ENCODE measurements around the gene ZSCAN26. TPM values are rescaled to one million over a fixed set of nuclear protein-coding genes. Genes with fewer than 3 reads are reported as not detected.
A peak's percentile ranks its signal among the peaks of the same experiment; 100 is the strongest.

Gene ZSCAN26
- 5.9 and 7.7 TPM in 2 replicates for total RNA-seq

DNA sequence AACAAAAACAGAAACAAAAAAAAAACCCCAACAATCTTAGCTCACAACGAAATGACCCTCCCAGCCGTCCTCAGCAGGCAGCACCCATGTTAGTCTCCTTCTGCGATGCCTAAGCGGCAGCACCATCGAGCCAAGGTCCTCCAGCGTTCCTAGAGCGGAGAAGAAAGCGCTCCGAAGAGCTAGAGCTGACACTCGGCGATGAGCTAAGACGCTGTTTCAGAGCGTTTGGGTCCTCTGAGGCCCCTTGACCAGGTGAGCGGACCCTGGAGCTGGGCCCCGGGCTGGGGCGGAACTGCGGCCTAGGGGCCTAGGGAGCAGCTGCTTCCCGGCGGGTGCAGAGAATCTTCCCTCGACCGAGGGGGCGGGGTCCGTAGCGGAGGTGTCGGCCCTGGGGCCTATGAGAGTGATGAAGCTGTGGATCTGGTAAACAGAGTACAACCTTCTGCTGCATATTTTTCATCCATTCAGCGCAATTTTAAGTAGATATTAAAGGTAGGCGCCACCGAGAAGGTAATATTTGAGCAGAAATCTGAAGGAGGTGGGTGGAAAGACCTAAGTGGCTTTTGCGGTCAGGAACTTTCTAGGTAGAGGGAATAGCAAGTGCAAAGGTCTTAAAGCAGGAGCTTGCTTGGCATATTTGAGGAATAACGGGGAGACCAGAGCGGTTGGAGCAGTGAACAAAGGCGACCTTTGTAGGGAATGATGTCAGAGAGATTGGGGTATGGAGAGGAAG lies at the start of gene ZSCAN26:
Gene ZSCAN26 (plus strand): TSS at position 182 of the 733 bp plus-strand sequence. CDS start 4,777 bp downstream, outside the sequence.
- Mint-ChIP-seq H3K4me3 (no peak within 1 kb of the TSS), H3K4me1 (peaks cover 11% of the 10 kb centered on the region), H3K27ac (no peak within 1 kb of the TSS), H3K27me3 (peaks cover 9% of the 10 kb centered on the region), H3K36me3 (ENCODE audit: low read depth) (peaks cover 2% of the 10 kb centered on the region), H3K9me3 (no peaks in the 10 kb centered on the region)
- intact Hi-C loops (cut with micrococcal nuclease) = loop anchor here (1.0 to 5.0 kb wide), 6 partner anchors 14 to 142 kb away; partner anchors contain the start of genes PGBD1, ZKSCAN3, ZKSCAN4 and ZSCAN12
- DNase-seq = peak; percentile 96

DNA sequence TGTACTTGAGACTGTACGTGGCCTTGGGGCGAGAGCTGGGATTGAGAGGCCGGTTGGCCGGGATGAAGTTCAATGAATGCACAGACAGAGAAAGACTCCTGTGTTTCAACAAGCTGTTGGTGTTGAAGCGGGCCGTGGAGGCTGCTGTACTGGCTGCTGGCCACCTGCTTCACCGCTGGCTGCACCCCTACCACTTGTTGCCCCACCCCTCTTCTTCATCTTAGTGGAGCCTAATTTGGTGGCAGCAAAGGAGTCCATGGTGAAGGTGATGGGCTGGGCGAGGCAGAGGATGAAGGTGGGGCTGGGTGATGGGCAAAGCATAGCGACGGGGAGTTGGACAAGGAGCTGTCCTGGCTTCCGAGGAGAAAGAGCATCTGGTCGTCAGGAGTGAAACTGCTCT lies 49.1 kb upstream of the ZSCAN26 start:
- intact Hi-C loops (cut with micrococcal nuclease) = loop anchor here (5.0 to 10.0 kb wide), 3 partner anchors 34 to 369 kb away; partner anchors contain the start of gene ZKSCAN4
- Mint-ChIP-seq H3K27ac (no peak overlapping the region), H3K4me3 (peak overlapping the region; percentile 53), H3K4me1 (peaks cover 8% of the 10 kb centered on the region), H3K9me3 (peaks cover 3% of the 10 kb centered on the region), H3K27me3 (peaks cover 67% of the 10 kb centered on the region), H3K36me3 (ENCODE audit: low read depth) (no peaks in the 10 kb centered on the region)
- DNase-seq = no peak

- Mint-ChIP-seq H3K9me3 (peaks cover 3% of the 10 kb centered on the region), H3K36me3 (ENCODE audit: low read depth) (no peaks in the 10 kb centered on the region), H3K27ac (no peak overlapping the region), H3K4me1 (peaks cover 10% of the 10 kb centered on the region), H3K27me3 (peaks cover 67% of the 10 kb centered on the region), H3K4me3 (peak overlapping the region; percentile 82)
- DNase-seq = peak; percentile 68
- intact Hi-C loops (cut with micrococcal nuclease) = loop anchor here (5.0 to 10.0 kb wide), 3 partner anchors 34 to 369 kb away; partner anchors contain the start of gene ZKSCAN4
Observed at GRCh38 chr6:28218312-28219248, 48.4 kb upstream of the ZSCAN26 start.

DNA sequence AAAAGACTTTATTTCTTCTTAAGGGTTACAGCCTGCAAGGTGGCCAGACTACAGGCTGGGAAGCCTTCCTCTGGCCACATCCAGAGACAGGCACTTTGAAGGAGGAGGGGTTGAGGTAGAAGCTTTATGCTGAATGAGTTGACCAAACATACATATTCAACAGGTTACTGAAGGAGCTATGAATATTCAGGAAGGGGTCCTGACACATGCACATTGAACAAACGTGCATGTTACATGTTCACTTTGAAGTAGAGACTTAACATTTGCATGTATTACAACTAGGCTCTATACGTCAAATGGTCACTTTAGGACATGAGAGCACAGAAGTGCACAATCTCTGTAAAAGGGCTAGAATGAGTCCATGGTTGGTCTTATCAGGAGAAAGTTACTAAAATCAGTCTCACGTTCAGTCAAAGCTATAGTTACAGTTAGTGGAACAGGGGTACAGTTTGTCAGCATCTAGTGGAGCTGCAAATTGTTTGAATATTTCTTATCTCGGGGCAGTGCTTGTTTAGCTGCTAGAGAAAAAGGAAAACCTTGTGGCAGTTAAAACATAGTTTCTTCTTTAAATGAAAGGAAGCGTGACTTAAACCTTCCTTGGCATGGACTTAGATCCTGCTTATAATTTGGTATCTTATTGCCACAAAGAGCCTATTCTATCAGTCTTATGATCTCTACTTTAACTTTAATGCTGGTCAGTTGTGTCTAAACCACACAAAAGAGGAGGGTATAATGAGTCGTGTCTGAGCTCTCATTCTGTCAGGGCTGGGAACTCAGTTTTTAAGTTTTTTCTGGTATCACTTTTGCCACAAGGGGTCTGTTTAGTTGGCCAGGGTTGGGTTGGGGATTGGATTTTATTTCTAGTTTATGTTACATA lies 46.4 kb upstream of the ZSCAN26 start:
- DNase-seq = no peak
- no peak overlapping the region for H3K27ac Mint-ChIP-seq
- H3K4me1 Mint-ChIP-seq = peaks cover 16% of the 10 kb centered on the region
- peaks cover 3% of the 10 kb centered on the region for H3K9me3 Mint-ChIP-seq
- H3K4me3 Mint-ChIP-seq = no peak overlapping the region
- no peaks in the 10 kb centered on the region for H3K36me3 Mint-ChIP-seq (ENCODE audit: low read depth)
- peaks cover 65% of the 10 kb centered on the region for H3K27me3 Mint-ChIP-seq
- intact Hi-C loops (cut with micrococcal nuclease) = loop anchor here (5.0 kb wide), 2 partner anchors 83 to 117 kb away; partner anchors contain the start of gene ZSCAN31

- no peak for DNase-seq
- H3K27me3 Mint-ChIP-seq = peaks cover 44% of the 10 kb centered on the region
- peaks cover 18% of the 10 kb centered on the region for H3K36me3 Mint-ChIP-seq (ENCODE audit: low read depth)
- H3K27ac Mint-ChIP-seq = peak overlapping the region; percentile 62
- intact Hi-C loops (cut with micrococcal nuclease) = loop anchor here (5.0 kb wide), 2 partner anchors 87 to 113 kb away; partner anchors contain the start of gene ZSCAN31
- H3K4me1 Mint-ChIP-seq = peaks cover 26% of the 10 kb centered on the region
- peak overlapping the region; percentile 89 for H3K4me3 Mint-ChIP-seq
- peaks cover 3% of the 10 kb centered on the region for H3K9me3 Mint-ChIP-seq
Observed at GRCh38 chr6:28224131-28225055, 42.5 kb upstream of the ZSCAN26 start.

GRCh38 chr6:28225056-28225834 lies 41.7 kb upstream of the ZSCAN26 start, which contains the start of gene ZSCAN9:
TSS of gene ZSCAN9 (plus strand) at chr6:28225275. CDS start at chr6:28227085, 1,810 bp downstream.
- peak; percentile 79 for DNase-seq
- intact Hi-C loops (cut with micrococcal nuclease) = no loop called here
- peak within 1 kb of the TSS; percentile 89 for H3K4me3 Mint-ChIP-seq
- H3K36me3 Mint-ChIP-seq (ENCODE audit: low read depth) = peaks cover 21% of the 10 kb centered on the region
- peaks cover 26% of the 10 kb centered on the region for H3K4me1 Mint-ChIP-seq
- peak within 1 kb of the TSS; percentile 74 for H3K27ac Mint-ChIP-seq
- H3K27me3 Mint-ChIP-seq = peaks cover 37% of the 10 kb centered on the region
- peaks cover 3% of the 10 kb centered on the region for H3K9me3 Mint-ChIP-seq

- Mint-ChIP-seq H3K4me3 (no peak overlapping the region), H3K36me3 (ENCODE audit: low read depth) (peaks cover 29% of the 10 kb centered on the region), H3K27ac (no peak overlapping the region), H3K27me3 (peaks cover 28% of the 10 kb centered on the region), H3K9me3 (peaks cover 3% of the 10 kb centered on the region), H3K4me1 (peaks cover 26% of the 10 kb centered on the region)
- intact Hi-C loops (cut with micrococcal nuclease) = no loop called here
- DNase-seq = no peak
Observed at GRCh38 chr6:28226460-28226859, 40.5 kb upstream of the ZSCAN26 start.

- Mint-ChIP-seq H3K9me3 (peaks cover 6% of the 10 kb centered on the region), H3K4me1 (peaks cover 6% of the 10 kb centered on the region), H3K4me3 (no peak overlapping the region), H3K27me3 (no peaks in the 10 kb centered on the region), H3K36me3 (ENCODE audit: low read depth) (peaks cover 48% of the 10 kb centered on the region), H3K27ac (no peak overlapping the region)
- no peak for DNase-seq
- intact Hi-C loops (cut with micrococcal nuclease) = no loop called here
Observed at GRCh38 chr6:28232785-28233184, 34.2 kb upstream of the ZSCAN26 start.

- H3K9me3 Mint-ChIP-seq = peaks cover 9% of the 10 kb centered on the region
- no peaks in the 10 kb centered on the region for H3K27me3 Mint-ChIP-seq
- intact Hi-C loops (cut with micrococcal nuclease) = no loop called here
- DNase-seq = no peak
- H3K4me1 Mint-ChIP-seq = no peaks in the 10 kb centered on the region
- no peak overlapping the region for H3K27ac Mint-ChIP-seq
- no peak overlapping the region for H3K4me3 Mint-ChIP-seq
- peaks cover 31% of the 10 kb centered on the region for H3K36me3 Mint-ChIP-seq (ENCODE audit: low read depth)
Observed at GRCh38 chr6:28235912-28236452, 31.0 kb upstream of the ZSCAN26 start.

GRCh38 chr6:28239636-28240035 lies 27.3 kb upstream of the ZSCAN26 start:
- intact Hi-C loops (cut with micrococcal nuclease) = no loop called here
- H3K27me3 Mint-ChIP-seq = no peaks in the 10 kb centered on the region
- no peak overlapping the region for H3K27ac Mint-ChIP-seq
- no peak overlapping the region for H3K4me3 Mint-ChIP-seq
- DNase-seq = no peak
- no peaks in the 10 kb centered on the region for H3K4me1 Mint-ChIP-seq
- H3K9me3 Mint-ChIP-seq = peaks cover 3% of the 10 kb centered on the region
- H3K36me3 Mint-ChIP-seq (ENCODE audit: low read depth) = peaks cover 19% of the 10 kb centered on the region

DNA sequence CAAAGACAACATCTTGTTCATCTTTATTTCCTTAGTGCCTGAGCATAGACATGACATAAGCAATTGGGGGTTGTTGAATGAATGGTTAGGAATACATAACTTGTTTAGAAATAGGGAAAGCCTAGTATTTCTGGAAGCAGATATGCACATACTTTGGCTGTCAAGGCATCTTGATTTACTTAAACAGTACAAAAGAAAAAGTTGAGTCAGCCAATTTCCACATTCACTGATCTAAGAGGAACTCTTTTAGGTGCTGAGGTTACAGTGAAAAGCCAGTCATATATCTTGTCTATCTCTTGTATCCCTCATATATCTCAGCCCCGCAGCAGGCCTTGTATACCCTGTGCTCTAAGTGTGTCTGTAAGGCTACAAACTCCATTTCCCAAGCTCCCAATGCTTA lies 26.5 kb upstream of the ZSCAN26 start:
- Mint-ChIP-seq H3K36me3 (ENCODE audit: low read depth) (peaks cover 24% of the 10 kb centered on the region), H3K27me3 (no peaks in the 10 kb centered on the region), H3K4me3 (no peak overlapping the region), H3K4me1 (no peaks in the 10 kb centered on the region), H3K27ac (no peak overlapping the region), H3K9me3 (peaks cover 3% of the 10 kb centered on the region)
- intact Hi-C loops (cut with micrococcal nuclease) = no loop called here
- DNase-seq = no peak

All from activated CD4-positive, alpha-beta T cell treated with anti-CD3 and anti-CD28 coated beads, Interleukin-2, amount 10 ng/mL, durations not matched to agents 24 days and 14 days (primary cell).